ENCODE measurements around the gene ARPC5L. TPM values are rescaled to one million over a fixed set of nuclear protein-coding genes. Genes with fewer than 3 reads are reported as not detected.

ARPC5L gene
- polyA plus RNA-seq, 4 donors: 38.9 to 55.7 (median 53.6) TPM

Other genes with a start within 250 kb of the ARPC5L start
- 1 to 10 TPM; 2.3 to 6.0 (median 4.0) TPM for gene NR6A1, start 90.8 kb upstream of the ARPC5L start, polyA plus RNA-seq
- 1 to 10 TPM in 2 of 4 donors, under 1 TPM in 2; 0.22 to 6.3 (median 1.9) TPM for gene OLFML2A, start 85.0 kb upstream of the ARPC5L start, polyA plus RNA-seq
- gene WDR38, start 8.7 kb upstream of the ARPC5L start, polyA plus RNA-seq: not detected
- gene RPL35, start 173 bp upstream of the ARPC5L start, polyA plus RNA-seq: 1,000 to 10,000 TPM; 1,602 to 5,100 (median 2,807) TPM
- 10 to 100 TPM in 3 of 4 donors, 1 to 10 TPM in 1; 9.1 to 18.8 (median 14.5) TPM for gene GOLGA1, start 79.0 kb downstream of the ARPC5L start, polyA plus RNA-seq